Neutrophil (primary cell): Measurements from ENCODE around the gene C1QA.

Source experiments
- H3K27ac ChIP-seq: fragments of 200-600 bp; sonication (generic); 2 replicates; pipeline ENCODE4 v1.5.1; 2016; ENCODE audit warnings: mild to moderate bottlenecking, moderate library complexity
- H3K27me3 ChIP-seq: fragments of 200-600 bp; sonication (generic); 2 replicates; pipeline ENCODE4 v1.6.0; 2016; ENCODE audit warnings: mild to moderate bottlenecking
- H3K36me3 ChIP-seq: fragments of 200-600 bp; sonication (generic); 2 replicates; pipeline ENCODE4 v1.5.1; 2017
- H3K4me1 ChIP-seq, 2 experiments: fragments of 200-600 bp in 1 of 2; sonication (generic) in 1 of 2; 1 replicate in 1 of 2; 2 replicates in 1 of 2; pipeline versions ENCODE4 v1.5.1 to v1.6.1; 2013 to 2016; ENCODE audit warnings: low read depth in 1 of 2, low read length in 1 of 2, mild to moderate bottlenecking in 1 of 2, moderate library complexity in 1 of 2; ENCODE audit not compliant: control insufficient read depth in 1 of 2, insufficient read depth in 1 of 2
- H3K4me3 ChIP-seq, 2 experiments: fragments of 200-600 bp in 1 of 2; sonication (generic) in 1 of 2; 1 replicate in 1 of 2; 2 replicates in 1 of 2; pipeline ENCODE4 v1.5.1; 2013 to 2016; ENCODE audit warnings: low read depth in 1 of 2, low read length in 1 of 2, mild to moderate bottlenecking in 1 of 2, moderate library complexity in 1 of 2
- H3K9me3 ChIP-seq: fragments of 200-600 bp; sonication (generic); 2 replicates; pipeline ENCODE4 v1.5.1; 2016
- CTCF ChIP-seq: fragments of 200-600 bp; sonication (generic); IDR thresholded peaks from 2 replicates; pipeline ENCODE4 v1.5.1; 2016; ENCODE audit warnings: antibody characterized with exemption

The C1QA gene

GRCh38 chr1:22635436-22635835 is 992 bp upstream of the C1QA start:
- peaks cover 22% of the 10 kb centered on the region for H3K27me3 ChIP-seq
- no peak overlapping the region for H3K4me3 ChIP-seq

GRCh38 chr1:22636927-22637326 is 499 bp downstream of the C1QA start:
- Histone ChIP-seq H3K4me3 (no peak overlapping the region), H3K27me3 (peaks cover 11% of the 10 kb centered on the region), H3K36me3 (no peaks in the 10 kb centered on the region), H3K4me1 (no peaks in the 10 kb centered on the region), H3K9me3 (no peaks in the 10 kb centered on the region), H3K27ac (no peak overlapping the region)
- no peak for TF ChIP-seq CTCF

More at GRCh38 chr1:22635436-22635835, 992 bp upstream of the C1QA start:
- Histone ChIP-seq H3K9me3 (no peaks in the 10 kb centered on the region), H3K27ac (no peak overlapping the region), H3K36me3 (no peaks in the 10 kb centered on the region), H3K4me1 (no peaks in the 10 kb centered on the region)
- no peak for TF ChIP-seq CTCF

GRCh38 chr1:22637907-22638445 is 1.5 kb downstream of the C1QA start:
- Histone ChIP-seq H3K4me1 (no peaks in the 10 kb centered on the region), H3K27me3 (peaks cover 17% of the 10 kb centered on the region), H3K27ac (no peak overlapping the region), H3K9me3 (no peaks in the 10 kb centered on the region), H3K36me3 (no peaks in the 10 kb centered on the region), H3K4me3 (no peak overlapping the region)
- TF ChIP-seq CTCF = no peak

- no peak for TF ChIP-seq CTCF
- Histone ChIP-seq H3K9me3 (no peaks in the 10 kb centered on the region), H3K36me3 (no peaks in the 10 kb centered on the region), H3K27ac (no peak overlapping the region), H3K27me3 (peaks cover 15% of the 10 kb centered on the region), H3K4me1 (no peaks in the 10 kb centered on the region), H3K4me3 (no peak overlapping the region)
Observed at GRCh38 chr1:22638476-22639234, 2.2 kb downstream of the C1QA start.

- H3K4me1 ChIP-seq = no peaks in the 10 kb centered on the region
- no peaks in the 10 kb centered on the region for H3K9me3 ChIP-seq
- peaks cover 11% of the 10 kb centered on the region for H3K27me3 ChIP-seq
- no peak overlapping the region for H3K27ac ChIP-seq
- no peaks in the 10 kb centered on the region for H3K36me3 ChIP-seq
- no peak for TF ChIP-seq CTCF
- H3K4me3 ChIP-seq = no peak overlapping the region
Observed at GRCh38 chr1:22639286-22639685, 2.9 kb downstream of the C1QA start.
